Left lobe of liver (tissue), 2 donors: ENCODE measurements around the gene QRFPR. TPM values are rescaled to one million over a fixed set of nuclear protein-coding genes. Genes with fewer than 3 reads are reported as not detected.
"Not testable (repeated sequence)": the region's sequence is repeated elsewhere in the genome, so short reads cannot be mapped to it uniquely, and the experiment has no call there.

Source experiments
- ATAC-seq: fragments of 200-7000 bp; cut with Tn5 transposase; one replicate; pipeline ENCODE4 v1.9.1; 2020; ENCODE audit warnings: mild to moderate bottlenecking, moderate library complexity
- DNase-seq: peaks from one replicate; pipeline ENCODE4 v3.0.0-alpha.2; 2020; ENCODE audit warnings: low spot score
- total RNA-seq: library from RNA; stranded (reverse); gene quantifications from one replicate; pipeline ENCODE4 v1.2.1, GENCODE V29; 2021
- donor health status: DM: no; HTN: no; CAD: no; lungs with moderate emphysema.
- donor health status: DM: no; HTN: yes; CAD: no.

The QRFPR gene
- not detected for total RNA-seq

- ATAC-seq, result no peak
- DNase-seq, result no peak
Measured at GRCh38 chr4:121380776-121381462, at the start of gene QRFPR. Gene QRFPR, minus strand, starts transcription at chr4:121381018. Its CDS starts 371 bp downstream, at chr4:121380647.

GRCh38 chr4:121428721-121429120 is 47.9 kb upstream of the QRFPR start:
- ATAC-seq (no peak), DNase-seq (no peak)

- no peak for ATAC-seq
- no peak for DNase-seq
Measured at GRCh38 chr4:121421594-121421993, 40.8 kb upstream of the QRFPR start.

- ATAC-seq, result no peak
Measured at GRCh38 chr4:121411151-121411744, 30.4 kb upstream of the QRFPR start.

GRCh38 chr4:121408567-121408966 is 27.7 kb upstream of the QRFPR start:
- ATAC-seq, DNase-seq: not testable (repeated sequence)

More at GRCh38 chr4:121411151-121411744, 30.4 kb upstream of the QRFPR start:
- DNase-seq, result no peak

- DNase-seq (no peak), ATAC-seq (no peak)
Measured at GRCh38 chr4:121400632-121401031, 19.8 kb upstream of the QRFPR start.

- ATAC-seq, result no peak
- no peak for DNase-seq
Measured at GRCh38 chr4:121397941-121398601, 17.3 kb upstream of the QRFPR start.

- DNase-seq (no peak), ATAC-seq (no peak)
Measured at GRCh38 chr4:121397434-121397833, 16.6 kb upstream of the QRFPR start.

- ATAC-seq (no peak), DNase-seq (no peak)
Measured at GRCh38 chr4:121392426-121393086, 11.7 kb upstream of the QRFPR start.

GRCh38 chr4:121390335-121390734 is 9.5 kb upstream of the QRFPR start:
- ATAC-seq, result no peak
- no peak for DNase-seq

GRCh38 chr4:121379276-121379675 is 1.5 kb downstream of the QRFPR start:
- no peak for DNase-seq

GRCh38 chr4:121377076-121377475 is 3.7 kb downstream of the QRFPR start:
- DNase-seq (no peak), ATAC-seq (no peak)

More at GRCh38 chr4:121379276-121379675, 1.5 kb downstream of the QRFPR start:
- no peak for ATAC-seq

- ATAC-seq (no peak), DNase-seq (no peak)
Measured at GRCh38 chr4:121376556-121376955, 4.3 kb downstream of the QRFPR start.

- no peak for ATAC-seq
- no peak for DNase-seq
Measured at GRCh38 chr4:121376097-121376496, 4.7 kb downstream of the QRFPR start.

- no peak for ATAC-seq
- no peak for DNase-seq
Measured at GRCh38 chr4:121375262-121375661, 5.6 kb downstream of the QRFPR start.

GRCh38 chr4:121373841-121374240 is 7.0 kb downstream of the QRFPR start:
- ATAC-seq (no peak), DNase-seq (no peak)

- ATAC-seq, result peak; percentile 66
- no peak for DNase-seq
Measured at GRCh38 chr4:121370729-121371325, 10.0 kb downstream of the QRFPR start.

- no peak for DNase-seq
- no peak for ATAC-seq
Measured at GRCh38 chr4:121360495-121360894, 20.3 kb downstream of the QRFPR start.

- DNase-seq (no peak), ATAC-seq (no peak)
Measured at GRCh38 chr4:121358473-121358872, 22.3 kb downstream of the QRFPR start.

GRCh38 chr4:121353213-121353612 is 27.6 kb downstream of the QRFPR start:
- DNase-seq (no peak), ATAC-seq (no peak)

- DNase-seq (no peak), ATAC-seq (no peak)
Measured at GRCh38 chr4:121344098-121344497, 36.7 kb downstream of the QRFPR start.
